IPS-11a (cell line): ENCODE results near the gene BEX2.
"Not testable (repeated sequence)": the region's sequence is repeated elsewhere in the genome, so short reads cannot be mapped to it uniquely, and the experiment has no call there.

Experiments used
- H3K4me3 ChIP-seq: one replicate; pipeline ENCODE4 v1.5.1; 2013; ENCODE audit warnings: low read depth, low read length, control low read depth

Gene BEX2

GRCh38 chrX:103310555-103311398 lies at the start of gene BEX2:
BEX2 (minus strand) TSS chrX:103310990; CDS start chrX:103309976, 1,014 bp downstream.
- peak within 1 kb of the TSS; percentile 67 for H3K4me3 ChIP-seq

DNA sequence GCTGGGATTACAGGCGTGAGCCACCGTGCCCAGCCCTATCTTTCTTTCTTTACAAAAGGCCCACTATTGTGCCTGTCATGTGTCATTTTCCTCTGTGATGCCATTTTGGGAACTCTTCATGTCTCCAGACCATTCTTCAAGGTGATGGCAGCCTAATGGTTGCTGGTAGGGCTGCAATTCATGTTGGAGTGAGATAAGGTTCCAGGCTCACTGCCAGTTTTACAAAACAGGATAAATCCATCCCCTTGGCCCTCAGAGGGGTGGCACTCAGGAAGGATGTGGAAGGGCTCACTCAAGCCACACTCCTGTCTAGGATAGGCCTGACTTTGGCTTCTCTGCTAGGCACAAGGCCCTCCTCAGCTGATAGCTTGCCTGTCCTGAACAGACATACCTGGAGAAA lies 49.3 kb upstream of the BEX2 start:
- H3K4me3 ChIP-seq: no peak overlapping the region

DNA sequence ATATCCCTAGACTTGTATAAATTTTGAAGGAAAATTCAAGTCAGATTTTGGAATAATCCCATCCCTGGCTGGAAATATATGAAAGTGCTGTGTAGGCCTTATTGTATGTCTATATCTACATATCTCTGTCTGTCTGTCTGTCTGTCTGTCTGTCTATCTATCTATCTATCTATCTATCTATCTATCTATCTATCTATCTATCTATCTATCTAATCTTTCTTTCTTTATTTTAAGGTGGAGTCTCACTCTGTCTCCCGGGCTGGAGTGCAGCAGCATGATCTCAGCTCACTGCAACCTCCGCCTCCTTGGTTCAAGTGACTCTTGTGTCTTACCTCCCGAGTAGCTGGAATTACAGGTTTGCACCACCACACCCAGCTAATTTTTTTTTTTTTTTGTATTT lies 48.8 kb upstream of the BEX2 start:
- not testable (repeated sequence) for H3K4me3 ChIP-seq

DNA sequence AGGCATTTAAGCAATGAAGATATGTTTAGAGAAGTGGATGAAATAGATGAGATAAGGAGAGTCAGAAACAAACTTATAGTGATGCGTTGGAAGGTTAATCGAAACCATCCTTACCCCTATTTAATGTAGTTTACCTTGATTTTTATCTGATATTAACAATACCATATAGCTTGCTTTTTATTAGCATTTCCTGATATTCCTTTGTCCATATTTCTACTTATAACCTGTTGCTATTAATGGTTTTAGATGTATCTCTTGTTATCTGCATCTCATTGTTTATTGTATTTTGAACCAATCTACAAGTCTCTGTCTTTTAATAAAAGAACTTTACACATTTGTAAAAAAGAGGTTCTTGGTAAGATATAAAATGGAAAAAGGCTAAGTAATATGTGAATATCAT lies 47.1 kb upstream of the BEX2 start:
- no peak overlapping the region for H3K4me3 ChIP-seq

GRCh38 chrX:103356858-103357257 lies 46.1 kb upstream of the BEX2 start:
- H3K4me3 ChIP-seq: peak overlapping the region; percentile 69

- peak within 1 kb of the TSS; percentile 69 for H3K4me3 ChIP-seq
These were observed 45.5 kb upstream of the BEX2 start, which contains the start of gene TCEAL9 for GRCh38 chrX:103356130-103356798. TCEAL9 (plus strand) TSS chrX:103356506; CDS start chrX:103357685, 1,179 bp downstream.

GRCh38 chrX:103347682-103348397 lies 37.0 kb upstream of the BEX2 start:
- no peak overlapping the region for H3K4me3 ChIP-seq

DNA sequence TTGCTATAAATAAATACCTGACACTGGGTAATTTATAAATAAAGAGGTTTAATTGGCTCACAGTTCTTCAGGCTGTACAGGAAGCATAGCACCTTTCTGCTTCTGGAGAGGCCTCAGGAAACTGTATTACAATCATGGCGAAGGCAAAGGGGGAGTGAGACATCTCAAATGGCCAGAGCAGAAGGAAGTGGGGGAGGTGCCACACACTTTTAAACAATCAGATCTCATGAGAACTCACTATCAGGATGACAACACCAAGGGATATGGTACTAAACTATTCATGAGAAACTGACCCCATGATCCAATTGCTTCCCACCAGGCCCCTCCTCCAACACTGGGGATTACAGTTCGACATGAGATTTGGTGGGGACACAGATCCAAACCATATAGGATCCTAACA lies 33.8 kb upstream of the BEX2 start:
- no peak overlapping the region for H3K4me3 ChIP-seq

DNA sequence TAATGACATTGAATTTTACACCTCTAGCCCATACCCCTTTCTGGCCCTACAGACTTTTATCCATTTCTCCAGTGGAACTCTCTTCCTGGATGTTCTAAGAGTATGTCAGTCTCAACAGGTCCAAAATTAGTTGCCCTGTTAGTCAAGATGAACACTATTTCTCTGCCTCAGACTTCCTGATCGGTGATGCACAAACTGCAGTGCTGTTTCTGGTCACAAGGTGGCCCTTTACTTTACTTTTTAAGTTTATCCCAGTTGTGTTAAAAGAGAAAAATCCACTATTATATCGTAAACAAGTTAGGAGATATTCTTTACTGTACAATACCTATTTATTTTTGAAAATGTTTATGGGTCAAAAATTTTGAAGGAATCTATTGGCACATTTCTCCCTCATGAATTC lies 32.3 kb upstream of the BEX2 start:
- no peak overlapping the region for H3K4me3 ChIP-seq

DNA sequence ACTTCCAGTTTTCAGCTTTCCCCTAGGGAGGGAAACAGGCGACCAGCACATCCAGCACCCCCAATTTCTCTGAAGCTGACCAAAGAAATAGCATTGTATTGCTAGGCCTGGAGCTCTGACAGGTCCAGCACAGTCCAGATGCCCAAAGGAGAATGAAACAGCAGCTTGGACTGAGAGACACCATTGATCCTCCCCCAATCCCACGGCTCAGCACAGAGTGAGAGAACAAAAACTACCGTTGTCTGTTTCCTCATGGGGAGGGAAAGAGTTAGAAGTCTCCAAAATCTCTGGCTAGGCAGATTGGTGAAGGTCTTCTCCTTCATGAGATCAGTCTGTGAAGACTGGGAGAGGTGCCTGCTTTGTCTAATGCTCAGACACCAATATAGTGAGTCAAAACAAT lies 27.9 kb upstream of the BEX2 start:
- no peak overlapping the region for H3K4me3 ChIP-seq

GRCh38 chrX:103330681-103331288 lies 20.0 kb upstream of the BEX2 start:
- H3K4me3 ChIP-seq: peak overlapping the region; percentile 25

DNA sequence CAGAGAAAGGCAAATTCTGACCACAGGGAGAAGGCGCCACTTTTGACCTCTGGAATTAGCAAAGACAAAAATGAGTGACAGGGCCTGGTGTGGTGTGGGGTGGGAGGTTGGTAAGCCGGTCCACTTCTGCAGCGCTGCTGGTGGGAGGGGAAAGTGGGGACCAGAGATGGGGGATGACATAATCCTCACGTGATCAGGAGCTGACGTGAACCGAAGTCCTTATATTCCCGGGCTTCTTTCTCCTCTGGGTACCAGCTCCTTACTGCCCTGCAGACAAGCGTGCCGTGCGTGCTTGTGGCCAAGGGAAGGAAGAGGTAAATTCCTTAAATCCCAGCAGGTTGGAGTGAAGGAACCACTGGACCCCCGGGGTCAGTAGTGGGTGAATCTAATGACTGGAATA lies 19.2 kb upstream of the BEX2 start, which contains the start of gene TCEAL7:
TSS of gene TCEAL7 (plus strand) at position 249 of the 400 bp plus-strand sequence. CDS start 1,165 bp downstream, outside the sequence.
- H3K4me3 ChIP-seq: peak within 1 kb of the TSS; percentile 25

DNA sequence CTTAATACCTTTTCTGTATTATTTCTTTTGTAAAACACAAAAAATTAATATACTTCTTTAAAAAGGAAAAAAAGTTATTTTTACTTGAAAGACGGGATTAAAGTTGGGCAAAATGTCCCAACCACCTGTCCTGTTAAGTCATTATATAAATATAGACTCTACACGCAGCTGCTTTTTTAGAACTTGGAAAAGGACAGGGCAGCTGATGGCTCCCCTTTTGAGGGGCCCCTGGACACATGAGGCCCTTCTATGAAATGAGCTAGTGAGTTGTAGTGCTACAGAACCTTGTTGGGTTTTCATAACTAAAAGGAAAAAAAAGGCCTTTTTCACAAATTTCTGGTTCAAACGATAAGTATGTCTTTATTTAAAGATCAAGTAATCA lies 600 bp upstream of the BEX2 start:
- H3K4me3 ChIP-seq: no peak overlapping the region

DNA sequence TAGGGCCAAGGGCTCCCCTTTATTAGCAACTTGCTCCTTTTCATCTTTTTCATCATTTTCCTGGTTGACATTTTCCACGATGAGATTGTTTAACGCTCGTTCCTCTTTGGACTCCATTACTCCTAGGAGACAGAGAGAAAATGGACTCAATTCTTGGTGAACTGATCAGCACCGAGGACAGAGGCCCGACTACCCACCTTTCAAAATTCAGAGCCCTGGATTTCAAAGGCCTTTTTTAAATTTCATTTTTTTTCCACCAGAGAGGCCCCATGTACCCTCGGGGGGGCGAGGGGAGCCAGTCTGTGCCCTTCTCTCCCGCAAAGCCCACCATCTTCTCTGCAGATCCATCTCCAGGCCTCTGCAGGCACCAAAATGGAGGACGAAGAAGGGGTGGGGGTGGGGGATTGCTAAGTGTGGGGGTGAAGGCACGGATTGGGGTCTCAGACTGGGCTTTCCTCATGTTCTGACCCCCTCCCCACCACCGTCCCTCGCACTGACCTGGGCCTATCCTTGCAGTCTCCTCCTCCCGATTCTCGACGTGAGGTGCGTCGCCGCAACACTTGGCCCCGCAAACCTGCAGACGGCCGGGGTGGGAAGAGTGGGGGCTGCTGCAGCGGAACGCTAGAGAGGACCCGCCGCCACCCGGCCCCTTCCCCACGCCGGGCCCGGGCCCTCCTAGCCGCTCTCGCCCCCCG lies 783 bp downstream of the BEX2 start:
- H3K4me3 ChIP-seq: peak overlapping the region; percentile 67

DNA sequence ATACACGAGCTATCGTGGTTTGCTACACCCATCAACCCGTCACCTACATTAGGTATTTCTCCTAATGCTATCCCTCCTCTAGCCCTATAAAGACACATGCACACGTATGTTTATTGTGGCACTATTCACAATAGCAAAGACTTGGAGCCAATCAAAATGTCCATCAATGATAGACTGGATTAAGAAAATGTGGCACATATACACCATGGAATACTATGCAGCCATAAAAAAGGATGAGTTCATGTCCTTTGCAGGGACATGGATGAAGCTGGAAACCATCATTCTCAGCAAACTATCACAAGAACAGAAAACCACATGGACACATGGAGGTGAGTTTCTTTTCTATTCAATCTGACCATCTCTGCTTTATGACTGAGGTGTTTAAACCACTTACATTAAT lies 5.1 kb downstream of the BEX2 start:
- not testable (repeated sequence) for H3K4me3 ChIP-seq

DNA sequence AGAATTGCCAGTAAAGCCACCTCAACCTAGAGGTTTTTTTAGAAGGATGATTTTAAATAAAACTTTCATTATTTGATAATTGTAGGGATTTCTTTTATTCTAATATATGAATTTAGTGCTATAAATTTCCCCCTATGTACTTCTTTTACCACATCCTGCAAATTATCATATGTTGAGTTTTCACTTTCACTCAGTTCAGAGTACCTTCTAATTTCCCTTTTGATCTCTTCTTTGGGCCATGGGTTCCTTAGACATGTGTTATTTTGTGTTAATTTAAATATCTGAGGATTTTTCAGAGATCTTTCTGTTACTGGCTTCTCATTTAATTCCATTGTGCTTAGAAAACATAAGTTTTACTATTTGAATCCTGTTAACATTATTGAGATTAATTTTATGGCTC lies 6.1 kb downstream of the BEX2 start:
- no peak overlapping the region for H3K4me3 ChIP-seq

- no peak overlapping the region for H3K4me3 ChIP-seq
These were observed 17.7 kb downstream of the BEX2 start for GRCh38 chrX:103293118-103293517.

- no peak overlapping the region for H3K4me3 ChIP-seq
These were observed 31.2 kb downstream of the BEX2 start for GRCh38 chrX:103279624-103280023.

DNA sequence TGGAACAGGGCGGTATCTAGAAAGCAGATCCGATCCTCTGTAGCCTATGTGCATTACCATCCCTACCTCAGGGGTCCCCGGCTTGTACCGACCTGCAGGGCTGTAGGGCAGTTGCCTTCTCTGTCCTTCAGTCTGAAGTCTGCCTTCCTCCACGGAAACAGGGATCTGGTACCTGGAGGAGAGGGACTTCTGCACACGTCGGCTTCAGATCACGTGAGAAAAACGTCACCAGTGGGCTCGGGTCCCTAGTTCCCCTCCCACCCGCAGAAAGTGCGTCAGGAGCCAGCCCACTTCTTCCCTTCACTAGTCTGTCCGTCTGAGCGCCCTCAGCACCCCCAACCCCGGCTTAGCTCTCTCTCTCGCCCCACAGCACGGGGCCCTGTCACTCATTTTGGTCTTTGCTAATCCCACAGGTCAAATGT lies 34.2 kb downstream of the BEX2 start, which contains the start of gene TCEAL5:
TSS of gene TCEAL5 (minus strand) at position 170 of the 422 bp plus-strand sequence. CDS start 2,187 bp downstream, outside the sequence.
- peak within 1 kb of the TSS; percentile 4 for H3K4me3 ChIP-seq

DNA sequence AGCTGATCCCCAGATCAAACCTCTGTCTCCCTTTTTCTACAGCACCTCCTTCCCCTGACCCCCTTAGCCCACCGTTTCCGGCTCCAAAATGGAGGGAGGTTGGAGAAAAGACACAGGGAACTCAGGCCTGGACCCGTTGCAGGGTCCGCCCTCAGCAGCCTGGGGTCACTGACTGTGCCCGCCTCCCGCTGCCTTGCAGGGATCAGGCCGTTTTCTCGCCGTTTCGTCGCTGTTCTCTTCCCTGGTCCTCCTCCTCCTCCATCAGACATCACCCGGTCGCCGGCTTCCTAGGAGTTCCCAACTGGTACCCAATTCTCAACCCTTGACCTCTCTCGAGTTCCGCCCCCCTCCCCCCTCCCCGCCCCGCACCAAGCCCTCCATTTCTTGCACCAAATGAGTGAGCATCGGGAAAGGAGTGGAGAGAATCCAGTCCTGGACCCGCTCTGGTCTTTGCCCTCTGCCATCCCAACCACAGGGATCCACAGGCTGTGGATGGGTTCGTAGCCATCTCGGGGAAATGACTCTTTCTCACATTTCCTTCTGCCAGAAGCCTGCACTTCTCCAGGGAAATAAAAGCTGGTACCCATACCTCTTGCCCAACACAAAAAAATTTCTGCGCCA lies 34.7 kb downstream of the BEX2 start:
- H3K4me3 ChIP-seq: peak overlapping the region; percentile 4
